Pancreas (tissue), 10 donors: ENCODE data around the gene CNPY3. TPM values are rescaled to one million over a fixed set of nuclear protein-coding genes. Genes with fewer than 3 reads are reported as not detected.

Experiments used
- ATAC-seq, 4 donors: fragments of 200-7000 bp; cut with Tn5 transposase; one replicate each; pipeline versions ENCODE4 v1.8.0 to v1.9.1; 2020; ENCODE audit warnings: mild to moderate bottlenecking in 4 of 4, moderate library complexity in 4 of 4
- DNase-seq, 6 donors: peaks; one replicate each; pipeline ENCODE4 v3.0.0-alpha.2; 2020
- FAIRE-seq: peaks from 2 replicates; lab custom pipeline; 2012; peaks lifted over from hg19 to GRCh38; lab: Jason Lieb, UNC
- H3K27ac ChIP-seq, 4 donors: fragments of 200-600 bp; sonication (generic); 1 replicate in 3 of 4; 2 replicates in 1 of 4; pipeline versions ENCODE4 v1.5.0 to v1.8.0; 2020
- H3K27me3 ChIP-seq, 4 donors: fragments of 200-600 bp; one replicate each; pipeline ENCODE4 v1.8.0; 2021
- H3K36me3 ChIP-seq, 3 donors: fragments of 200-600 bp; sonication (generic) in 1 of 3; one replicate each; pipeline versions ENCODE4 v1.5.0 to v1.8.0; 2020 to 2021
- H3K4me1 ChIP-seq, 3 donors: fragments of 200-600 bp; one replicate each; pipeline ENCODE4 v1.8.0; 2021
- H3K4me3 ChIP-seq, 4 donors: fragments of 200-600 bp; sonication (generic) in 2 of 4; one replicate each; pipeline versions ENCODE4 v1.5.0 to v1.8.0; 2020 to 2021
- H3K9me3 ChIP-seq, 4 donors: fragments of 200-600 bp; one replicate each; pipeline ENCODE4 v1.8.0; 2021
- WGBS, 2 donors: extraction: QIAGEN DNeasy Blood & Tissue Kit; methylation state at CpG; one replicate each; pipeline ENCODE4 v1.1.7; 2013; 5-methylcytosine and 5-hydroxymethylcytosine counted together
- intact Hi-C, 3 donors: fragments of 100-400 bp; cut with DNase I; formaldehyde crosslinking; loops; one replicate each; pipeline versions ENCODE4 v1.11.1 to v1.14.2; 2022
- polyA plus RNA-seq, 2 donors: library from polyadenylated mRNA; stranded (reverse); fragments of 200-250 nt; gene quantifications; one replicate each; pipeline ENCODE4 v1.2.3, GENCODE V29; 2013
- total RNA-seq, 6 donors: library from RNA; stranded (reverse); fragmentation: NEBNext Ultra II Directional in 4 of 6; extraction: Animal tissue kit (Norgen Biotek cat#: 25700) in 4 of 6; gene quantifications; one replicate each; pipeline versions ENCODE4 v1.2.1 to v1.2.4, GENCODE V29; 2021 to 2023
- TF ChIP-seq, protein P1 (sequence below), 4 donors: fragments of 200-600 bp; sonication (generic) in 3 of 4; IDR thresholded peaks; one replicate each; pipeline versions ENCODE4 v1.5.0 to v1.8.0; 2021; ENCODE audit warnings: antibody characterized with exemption in 4 of 4
- donor health status: healthy with polysubstance abuse.
- donor health status: DM: no; HTN: no; CAD: no; lungs with moderate emphysema.
- donor health status: DM: no; HTN: no; CAD: no.
- donor health status: control.
- donor health status: control.
- donor health status: Bipolar disorder and iron deficiency.
- donor health status: DM: yes; HTN: yes; CAD: no.
- donor health status: DM: no; HTN: no; CAD: no.
- donor health status: DM: no; HTN: no; CAD: no.
- donor health status: DM: yes; HTN: yes; CAD: no.

CNPY3 gene
- total and polyA plus RNA-seq, 8 donors, result 28.3 to 59.7 (median 38.1) TPM

DNA sequence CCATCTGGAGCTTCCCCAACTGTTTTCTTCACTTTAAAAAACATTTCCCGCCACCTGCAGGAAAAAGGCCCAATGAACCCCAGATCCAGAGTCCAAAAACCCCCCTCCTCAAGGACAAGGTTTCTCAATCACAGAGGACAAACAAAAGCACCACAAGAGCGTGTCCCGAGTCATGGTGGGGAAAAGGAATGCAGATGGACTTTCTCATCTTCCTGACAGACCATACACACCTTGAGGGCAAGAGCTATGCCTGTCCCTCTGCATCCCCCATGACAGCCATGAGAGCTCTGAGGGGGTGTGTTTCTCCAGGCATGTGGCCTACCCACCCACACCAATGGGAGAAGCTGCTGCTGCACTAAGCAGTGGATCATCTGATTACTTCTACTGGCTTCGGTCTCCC lies 40.7 kb downstream of the CNPY3 start:
- Histone ChIP-seq H3K4me3 (no peak overlapping the region), H3K9me3 (no peaks in the 10 kb centered on the region), H3K27ac (no peak overlapping the region), H3K27me3 (no peaks in the 10 kb centered on the region), H3K36me3 (peaks cover 0 to 18% (median 5%) of the 10 kb centered on the region in 3 donors), H3K4me1 (no peaks in the 10 kb centered on the region)
- ATAC-seq, result peak in 1 of 4 donors; percentile 4
- TF ChIP-seq, protein P1, sequence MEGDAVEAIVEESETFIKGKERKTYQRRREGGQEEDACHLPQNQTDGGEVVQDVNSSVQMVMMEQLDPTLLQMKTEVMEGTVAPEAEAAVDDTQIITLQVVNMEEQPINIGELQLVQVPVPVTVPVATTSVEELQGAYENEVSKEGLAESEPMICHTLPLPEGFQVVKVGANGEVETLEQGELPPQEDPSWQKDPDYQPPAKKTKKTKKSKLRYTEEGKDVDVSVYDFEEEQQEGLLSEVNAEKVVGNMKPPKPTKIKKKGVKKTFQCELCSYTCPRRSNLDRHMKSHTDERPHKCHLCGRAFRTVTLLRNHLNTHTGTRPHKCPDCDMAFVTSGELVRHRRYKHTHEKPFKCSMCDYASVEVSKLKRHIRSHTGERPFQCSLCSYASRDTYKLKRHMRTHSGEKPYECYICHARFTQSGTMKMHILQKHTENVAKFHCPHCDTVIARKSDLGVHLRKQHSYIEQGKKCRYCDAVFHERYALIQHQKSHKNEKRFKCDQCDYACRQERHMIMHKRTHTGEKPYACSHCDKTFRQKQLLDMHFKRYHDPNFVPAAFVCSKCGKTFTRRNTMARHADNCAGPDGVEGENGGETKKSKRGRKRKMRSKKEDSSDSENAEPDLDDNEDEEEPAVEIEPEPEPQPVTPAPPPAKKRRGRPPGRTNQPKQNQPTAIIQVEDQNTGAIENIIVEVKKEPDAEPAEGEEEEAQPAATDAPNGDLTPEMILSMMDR (IDR thresholded peaks at IDR 0.05), result no peak
- intact Hi-C loops, result no loop called here
- FAIRE-seq, result no peak
- 59 to 71% methylated on average over 4 of the region's 4 CpGs for WGBS, 2 donors
- DNase-seq, result peak in 1 of 6 donors; percentile 53

DNA sequence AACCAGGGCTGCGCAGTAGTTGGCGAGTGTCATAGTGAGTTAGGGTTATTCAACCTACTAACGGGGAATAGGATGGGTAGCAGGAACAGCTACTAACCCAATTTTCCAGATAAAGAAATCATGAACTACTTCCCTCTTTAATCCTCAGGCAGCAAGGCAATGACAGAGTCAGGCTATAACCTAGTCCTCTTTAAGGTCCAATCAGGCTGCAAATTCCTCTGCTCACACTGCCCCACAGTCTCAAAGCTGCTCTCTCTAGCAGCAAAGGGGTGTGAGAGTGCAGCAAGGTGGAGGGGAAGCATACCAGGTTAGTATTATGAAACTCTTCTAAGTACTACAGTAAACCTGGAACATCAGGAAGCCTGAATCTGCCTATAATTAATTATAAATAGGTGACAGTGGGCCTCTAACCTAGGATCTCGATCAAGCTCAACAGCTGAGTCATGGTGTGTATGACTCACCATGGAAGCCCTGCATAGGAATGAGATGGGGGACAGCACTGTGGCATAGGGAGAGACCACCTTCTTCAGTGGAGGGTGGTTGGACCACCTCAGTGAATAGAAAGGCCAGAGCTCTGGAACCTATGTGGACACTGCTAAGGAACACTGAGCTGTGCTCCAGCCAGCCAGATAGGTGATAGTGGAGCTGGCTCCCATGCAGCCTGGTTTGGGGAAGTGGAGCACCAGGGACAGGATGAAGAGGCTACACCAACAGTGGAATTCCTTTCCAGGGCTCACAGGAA lies 41.8 kb downstream of the CNPY3 start:
- intact Hi-C loops, result no loop called here
- peaks cover 0 to 7% (median 4%) of the 10 kb centered on the region in 3 donors for H3K36me3 ChIP-seq
- no peaks in the 10 kb centered on the region for H3K4me1 ChIP-seq
- H3K4me3 ChIP-seq, result no peak overlapping the region
- WGBS, 2 donors, result 57 to 73% methylated on average over 4 of the region's 4 CpGs
- ATAC-seq, result peak in 2 of 4 donors; percentile 55 to 57
- TF ChIP-seq, protein P1 (IDR thresholded peaks at IDR 0.05), result no peak
- H3K9me3 ChIP-seq, result no peaks in the 10 kb centered on the region
- no peak for DNase-seq
- H3K27ac ChIP-seq, result no peak overlapping the region
- no peak for FAIRE-seq
- H3K27me3 ChIP-seq, result no peaks in the 10 kb centered on the region

DNA sequence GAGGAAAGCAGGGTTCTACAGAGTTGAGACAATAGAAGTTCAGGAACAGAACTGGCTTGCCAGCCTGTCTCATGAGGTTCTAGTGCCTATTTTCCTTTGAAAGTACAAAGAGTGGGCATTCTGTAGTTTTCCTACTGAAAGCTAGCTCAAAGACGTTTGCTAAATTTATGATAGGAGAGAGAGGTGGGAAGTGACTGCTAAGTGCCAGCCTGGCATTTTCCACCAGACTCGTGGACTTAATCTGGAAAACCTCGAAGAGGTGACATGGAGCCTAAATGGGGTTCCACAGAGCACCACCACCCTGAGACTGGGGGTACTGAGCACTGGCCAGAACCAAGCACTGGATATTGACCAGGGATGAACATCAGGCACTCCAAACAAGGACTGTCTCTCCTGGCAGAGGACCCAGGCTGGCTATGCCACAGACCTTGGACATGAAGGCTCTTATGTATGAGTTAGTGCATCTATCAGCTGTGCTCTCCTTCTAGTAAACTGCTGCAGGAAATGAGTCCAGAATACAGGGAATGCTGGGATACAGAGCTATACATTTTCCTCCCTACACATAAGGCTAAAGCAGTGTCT lies 42.6 kb downstream of the CNPY3 start:
- intact Hi-C loops, result no loop called here
- 64 to 77% methylated on average over 3 of the region's 3 CpGs for WGBS, 2 donors

DNA sequence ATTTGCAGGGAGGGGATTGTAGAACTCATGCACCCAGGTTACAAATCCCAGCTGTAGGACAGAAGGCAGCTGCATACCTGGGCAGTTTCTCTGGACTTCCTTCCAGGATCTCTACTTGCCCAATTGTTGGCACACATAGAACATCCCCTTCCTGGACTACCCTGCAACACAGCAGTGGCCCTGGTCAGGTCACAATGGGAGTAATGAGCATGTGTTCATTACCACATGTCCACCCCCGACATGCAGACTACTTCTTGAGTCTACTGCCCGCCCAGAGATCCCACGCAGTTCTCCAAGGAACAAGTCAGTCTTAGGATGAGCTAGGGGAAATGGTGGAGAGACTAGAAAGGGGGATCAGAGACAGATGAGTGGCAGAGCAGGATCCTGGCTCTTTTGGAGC lies 44.6 kb downstream of the CNPY3 start:
- TF ChIP-seq, protein P1 (IDR thresholded peaks at IDR 0.05), result no peak
- intact Hi-C loops, result no loop called here
- WGBS, 2 donors, result 89 to 95% methylated on average over 3 of the region's 3 CpGs
- Histone ChIP-seq H3K9me3 (no peaks in the 10 kb centered on the region), H3K27me3 (no peaks in the 10 kb centered on the region), H3K27ac (no peak overlapping the region), H3K4me1 (peaks cover 0 to 15% (median 0%) of the 10 kb centered on the region in 3 donors), H3K36me3 (no peaks in the 10 kb centered on the region), H3K4me3 (no peak overlapping the region)
- DNase-seq, result no peak
- no peak for FAIRE-seq
- ATAC-seq, result no peak

More for the DNA sequence above, 42.6 kb downstream of the CNPY3 start:
- no peaks in the 10 kb centered on the region for H3K9me3 ChIP-seq
- H3K27me3 ChIP-seq, result no peaks in the 10 kb centered on the region
- peaks cover 0 to 1% (median 0%) of the 10 kb centered on the region in 3 donors for H3K4me1 ChIP-seq
- TF ChIP-seq, protein P1 (IDR thresholded peaks at IDR 0.05), result no peak
- DNase-seq (no peak), FAIRE-seq (no peak), ATAC-seq (no peak)
- H3K27ac ChIP-seq, result no peak overlapping the region
- no peak overlapping the region for H3K4me3 ChIP-seq
- no peaks in the 10 kb centered on the region for H3K36me3 ChIP-seq
